GM12878 (cell line): ENCODE data around the gene COL4A2. TPM values are rescaled to one million over a fixed set of nuclear protein-coding genes. Genes with fewer than 3 reads are reported as not detected.

ENCODE experiments used
- ATAC-seq: fragments of 200-7000 bp; cut with Tn5 transposase; 3 replicates; pipeline ENCODE4 v1.9.1; 2020; ENCODE audit warnings: mild to moderate bottlenecking, moderate library complexity
- BruUV-seq: library from RNA; stranded (reverse); fragments of 400-500 nt; replicated peaks from 2 replicates; lab custom pipeline; 2021; lab: Mats Ljungman, UMichigan
- CTCF ChIA-PET: fragments of 300-600 bp; sonication (Branson Sonifier 250); formaldehyde crosslinking; extraction: SDS; loops from one replicate; lab custom pipeline; 2021; ENCODE audit warnings: inconsistent platforms; lab: Yijun Ruan, JAX
- POLR2A ChIA-PET: fragments of 350-600 bp; formaldehyde crosslinking; extraction: SDS; loops from one replicate; lab custom pipeline; 2021; ENCODE audit warnings: inconsistent platforms; lab: Charles Lee
- RAD21 ChIA-PET: fragments of 300-600 bp; sonication (Branson Sonifier 250); formaldehyde crosslinking; loops from one replicate; lab custom pipeline; 2023; ENCODE audit warnings: antibody characterized with exemption; ENCODE audit not compliant: unreplicated experiment; lab: Charles Lee
- SMC1A ChIA-PET: fragments of 300-600 bp; sonication (Branson Sonifier 250); formaldehyde crosslinking; loops from one replicate; lab custom pipeline; 2023; ENCODE audit not compliant: unreplicated experiment, uncharacterized antibody; lab: Charles Lee
- DNase-seq: peaks from one replicate; pipeline ENCODE4 v3.0.0-alpha.2; 2011; ENCODE audit warnings: low read depth, low spot score
- FAIRE-seq: peaks from 3 replicates; lab custom pipeline; 2011; peaks lifted over from hg19 to GRCh38; lab: Jason Lieb, UNC
- H2AFZ ChIP-seq: 2 replicates; pipeline ENCODE4 v1.6.0; 2011; ENCODE audit warnings: low read depth, low read length, control low read depth; ENCODE audit not compliant: control insufficient read depth
- H3K27ac ChIP-seq: 2 replicates; pipeline ENCODE4 v1.5.1; 2011; ENCODE audit warnings: control low read depth; ENCODE audit not compliant: control insufficient read depth, insufficient read depth
- H3K27me3 ChIP-seq, 2 experiments: replicated peaks in 1 of 2; 2 replicates each; pipeline versions ENCODE4 v1.6.0 to v1.6.1; 2011; ENCODE audit warnings: low read length in 1 of 2; ENCODE audit not compliant: control insufficient read depth in 2 of 2, insufficient read depth in 2 of 2
- H3K36me3 ChIP-seq, 2 experiments: 2 replicates each; pipeline ENCODE4 v1.5.1; 2011; ENCODE audit warnings: low read length in 1 of 2; ENCODE audit not compliant: control insufficient read depth in 2 of 2, insufficient read depth in 2 of 2
- H3K4me1 ChIP-seq: 2 replicates; pipeline ENCODE4 v1.6.1; 2011; ENCODE audit warnings: mild to moderate bottlenecking, low read length, moderate library complexity, mixed read lengths; ENCODE audit not compliant: control insufficient read depth, insufficient read depth
- H3K4me2 ChIP-seq: 2 replicates; pipeline ENCODE4 v1.6.0; 2011; ENCODE audit warnings: control low read depth; ENCODE audit not compliant: control insufficient read depth, insufficient read depth
- H3K4me3 ChIP-seq: fragments of 200-600 bp; sonication (generic); 2 replicates; pipeline ENCODE4 v1.5.1; 2016
- H3K79me2 ChIP-seq: 2 replicates; pipeline ENCODE4 v1.6.0; 2011; ENCODE audit warnings: low read length; ENCODE audit not compliant: control insufficient read depth, insufficient read depth
- H3K9ac ChIP-seq: 2 replicates; pipeline ENCODE4 v1.8.0; 2011; ENCODE audit warnings: low read length, control low read depth, mixed read lengths; ENCODE audit not compliant: control insufficient read depth, insufficient read depth
- H3K9me3 ChIP-seq: replicated peaks from 3 replicates; pipeline ENCODE4 v1.5.1; 2011; ENCODE audit warnings: mild to moderate bottlenecking, low read length; ENCODE audit not compliant: control insufficient read depth, insufficient read depth
- H4K20me1 ChIP-seq: 2 replicates; pipeline ENCODE4 v1.6.0; 2011; ENCODE audit not compliant: control insufficient read depth, insufficient read depth
- BACH1 ChIP-seq: fragments of 450-650 bp; IDR thresholded peaks from 2 replicates; pipeline ENCODE4 v1.6.1; 2017; ENCODE audit warnings: mild to moderate bottlenecking, borderline replicate concordance
- CHD1 ChIP-seq: IDR thresholded peaks from 2 replicates; pipeline ENCODE4 v1.6.1; 2012; ENCODE audit warnings: low read depth, low read length, improper control_type of control experiment
- ESRRA ChIP-seq: IDR thresholded peaks from 2 replicates; pipeline ENCODE4 v1.6.1; 2012; ENCODE audit warnings: mild to moderate bottlenecking, low read length, improper control_type of control experiment
- HDGF ChIP-seq: fragments of 450-650 bp; IDR thresholded peaks from 2 replicates; pipeline ENCODE4 v1.6.1; 2016; ENCODE audit warnings: antibody characterized with exemption
- MEF2A ChIP-seq: IDR thresholded peaks from 2 replicates; pipeline ENCODE4 v1.6.1; 2011; ENCODE audit warnings: low read depth, mild to moderate bottlenecking, low read length, moderate library complexity; ENCODE audit not compliant: insufficient read depth
- NBN ChIP-seq: fragments of 450-650 bp; IDR thresholded peaks from 2 replicates; pipeline ENCODE4 v1.6.1; 2016
- NR2C1 ChIP-seq: fragments of 450-650 bp; IDR thresholded peaks from 2 replicates; pipeline ENCODE4 v1.6.1; 2017; ENCODE audit warnings: antibody characterized with exemption, mild to moderate bottlenecking, moderate library complexity
- NR2F1 ChIP-seq: fragments of 450-650 bp; conservative IDR thresholded peaks from 2 replicates; pipeline ENCODE4 v1.6.1; 2017; ENCODE audit warnings: mild to moderate bottlenecking
- YY1 ChIP-seq: IDR thresholded peaks from 2 replicates; pipeline ENCODE4 v1.6.1; 2011; ENCODE audit warnings: low read depth, mild to moderate bottlenecking, low read length
- ZNF384 ChIP-seq: IDR thresholded peaks from 2 replicates; pipeline ENCODE4 v1.6.1; 2012; ENCODE audit warnings: low read depth, mild to moderate bottlenecking, low read length, improper control_type of control experiment, borderline replicate concordance
- WGBS: methylation state at CpG from one replicate; pipeline ENCODE4 v1.1.6; 2016; ENCODE audit warnings: low lambda C conversion rate; ENCODE audit not compliant: insufficient replicate concordance, insufficient coverage; ENCODE audit errors: missing lambda C conversion rate; 5-methylcytosine and 5-hydroxymethylcytosine counted together
- in situ Hi-C: fragments of 300-500 bp; cut with MboI; formaldehyde crosslinking; loops from 9 replicates; pipeline ENCODE4 v1.14.3; 2018; ENCODE audit warnings: mixed read lengths
- intact Hi-C: fragments of 100-400 bp; cut with micrococcal nuclease; formaldehyde crosslinking; loops from one replicate; pipeline ENCODE4 v1.14.2; 2022; ENCODE audit not compliant: unreplicated experiment
- polyA plus RNA-seq, 11 experiments: library from polyadenylated mRNA; depleted of rRNA in 4 of 11; unstranded in 6 of 11; stranded (reverse) in 5 of 11; fragments of >200 nt; fragmentation: Nextera tagmentation in 4 of 11; fragmentation: Illumina TruSeq in 1 of 11; extraction: Ambion mirVana in 4 of 11; extraction: Trizol in 1 of 11; gene quantifications; 1 replicate in 1 of 11; 2 replicates in 10 of 11; pipeline versions ENCODE4 v1.2.1 to v1.2.3, GENCODE V29; 2011 to 2016; ENCODE audit warnings: inconsistent platforms in 2 of 11, missing spikeins in 2 of 11, low read depth in 1 of 11
- total RNA-seq, 4 experiments: library from RNA; depleted of rRNA in 3 of 4; stranded (reverse); fragments of >200 nt in 3 of 4; fragmentation: Illumina TruSeq in 1 of 4; extraction: Trizol in 1 of 4; gene quantifications; 2 replicates each; pipeline versions ENCODE4 v1.2.1 to v1.2.3, GENCODE V29; 2013 to 2021
- TF ChIP-seq, protein P1 (sequence below): fragments of 150-350 bp; IDR thresholded peaks from 2 replicates; pipeline ENCODE4 v1.6.1; 2016; ENCODE audit warnings: low read depth, low read length
- TF ChIP-seq, protein P2 (sequence below): fragments of 450-650 bp; IDR thresholded peaks from 2 replicates; pipeline ENCODE4 v1.6.1; 2014; ENCODE audit warnings: mild to moderate bottlenecking
- TF ChIP-seq, protein P3 (sequence below): fragments of 450-650 bp; IDR thresholded peaks from 2 replicates; pipeline ENCODE4 v1.6.1; 2016; ENCODE audit warnings: mild to moderate bottlenecking
- TF ChIP-seq, protein P4 (sequence below): fragments of 450-650 bp; IDR thresholded peaks from 2 replicates; pipeline ENCODE4 v1.6.1; 2018; ENCODE audit warnings: borderline replicate concordance, mild to moderate bottlenecking; ENCODE audit not compliant: partially characterized antibody
- TF ChIP-seq, protein P5 (sequence below): IDR thresholded peaks from 2 replicates; pipeline ENCODE4 v1.6.1; 2012; ENCODE audit warnings: low read depth, low read length, improper control_type of control experiment

The COL4A2 gene
- total and polyA plus RNA-seq, 10 of the 15 experiments (the other 5 are each of a cell fraction or from before 2014, with no cell fraction given), result 0.16 to 1.6 (median 0.62) TPM; not detected in 3

DNA sequence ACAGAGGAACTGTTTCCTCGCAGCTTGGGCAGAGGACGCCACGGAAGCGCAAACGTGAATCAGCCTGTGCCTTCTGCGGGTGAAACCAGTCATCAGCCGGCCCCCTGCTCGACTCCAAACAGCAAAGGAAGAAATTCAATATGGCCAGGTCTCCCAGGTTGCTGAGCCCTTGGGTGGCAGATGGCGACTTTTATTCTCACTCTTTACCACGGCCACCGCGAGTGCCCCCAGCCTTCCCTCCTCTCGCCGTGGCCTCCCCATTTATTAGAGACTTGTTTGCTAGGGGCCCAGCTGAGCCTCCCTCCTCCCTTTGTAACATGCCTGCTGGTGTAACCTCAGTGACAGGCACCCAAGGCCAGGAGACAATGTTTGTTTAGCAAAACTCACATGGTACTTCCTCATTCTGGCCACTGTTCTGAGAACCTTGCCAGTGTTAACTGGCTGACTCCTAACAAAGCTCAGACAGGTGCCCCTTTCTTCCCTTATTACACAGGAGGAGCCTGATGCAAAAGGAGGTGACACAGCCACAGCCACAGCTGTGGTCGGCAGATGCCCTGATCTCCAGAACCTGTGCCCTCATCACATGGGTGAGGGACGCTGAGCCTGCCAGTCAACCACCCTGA, 248.6 kb downstream of the COL4A2 start:
- FAIRE-seq (peak; percentile 41), ATAC-seq (peak; percentile 75), DNase-seq (no peak)
- ChIA-PET CTCF (interaction anchor here (1.1 to 1.6 kb wide), 4 partner anchors 17 to 103 kb away, joined by 3 to 4 read pairs (median 3); no protein-coding TSS in a partner anchor), RAD21 (interaction anchor here (1.0 to 1.6 kb wide), 3 partner anchors 38 to 100 kb away, joined by 3 to 9 read pairs (median 3); no protein-coding TSS in a partner anchor), SMC1A (interaction anchor here (0.5 to 1.3 kb wide), 3 partner anchors 30 to 103 kb away, joined by 3 read pairs; no protein-coding TSS in a partner anchor), POLR2A (interaction anchor here (0.6 to 1.1 kb wide), 4 partner anchors 14 to 28 kb away, joined by 3 to 5 read pairs (median 4); no protein-coding TSS in a partner anchor)
- H4K20me1 ChIP-seq, result no peaks in the 10 kb centered on the region; the same call in 1 of the 2 replicates
- no peaks in the 10 kb centered on the region for H3K27me3 ChIP-seq
- no peaks in the 10 kb centered on the region; the same call in 1 of the 2 replicates for H3K4me1 ChIP-seq
- H3K9me3 ChIP-seq, result no peaks in the 10 kb centered on the region; the same call in 2 of the 3 replicates
- H2AFZ ChIP-seq, result no peak overlapping the region
- intact Hi-C loops, result loop anchor here (10.0 kb wide), 1 partner anchor 1391 kb away; no protein-coding TSS in a partner anchor
- no TSS peak for BruUV-seq
- 81% methylated on average over 16 of the region's 16 CpGs for WGBS
- in situ Hi-C loops, result no loop called here
- H3K36me3 ChIP-seq, result no peaks in the 10 kb centered on the region; a peak in 1 of 4 replicates
- no peak overlapping the region for H3K4me2 ChIP-seq
- H3K4me3 ChIP-seq, result no peak overlapping the region
- no peak overlapping the region for H3K27ac ChIP-seq
- H3K9ac ChIP-seq, result no peak overlapping the region
- no peaks in the 10 kb centered on the region for H3K79me2 ChIP-seq
- no peak for TF ChIP-seq NR2F1
- TF ChIP-seq MEF2A, result no peak
- TF ChIP-seq, protein P1, sequence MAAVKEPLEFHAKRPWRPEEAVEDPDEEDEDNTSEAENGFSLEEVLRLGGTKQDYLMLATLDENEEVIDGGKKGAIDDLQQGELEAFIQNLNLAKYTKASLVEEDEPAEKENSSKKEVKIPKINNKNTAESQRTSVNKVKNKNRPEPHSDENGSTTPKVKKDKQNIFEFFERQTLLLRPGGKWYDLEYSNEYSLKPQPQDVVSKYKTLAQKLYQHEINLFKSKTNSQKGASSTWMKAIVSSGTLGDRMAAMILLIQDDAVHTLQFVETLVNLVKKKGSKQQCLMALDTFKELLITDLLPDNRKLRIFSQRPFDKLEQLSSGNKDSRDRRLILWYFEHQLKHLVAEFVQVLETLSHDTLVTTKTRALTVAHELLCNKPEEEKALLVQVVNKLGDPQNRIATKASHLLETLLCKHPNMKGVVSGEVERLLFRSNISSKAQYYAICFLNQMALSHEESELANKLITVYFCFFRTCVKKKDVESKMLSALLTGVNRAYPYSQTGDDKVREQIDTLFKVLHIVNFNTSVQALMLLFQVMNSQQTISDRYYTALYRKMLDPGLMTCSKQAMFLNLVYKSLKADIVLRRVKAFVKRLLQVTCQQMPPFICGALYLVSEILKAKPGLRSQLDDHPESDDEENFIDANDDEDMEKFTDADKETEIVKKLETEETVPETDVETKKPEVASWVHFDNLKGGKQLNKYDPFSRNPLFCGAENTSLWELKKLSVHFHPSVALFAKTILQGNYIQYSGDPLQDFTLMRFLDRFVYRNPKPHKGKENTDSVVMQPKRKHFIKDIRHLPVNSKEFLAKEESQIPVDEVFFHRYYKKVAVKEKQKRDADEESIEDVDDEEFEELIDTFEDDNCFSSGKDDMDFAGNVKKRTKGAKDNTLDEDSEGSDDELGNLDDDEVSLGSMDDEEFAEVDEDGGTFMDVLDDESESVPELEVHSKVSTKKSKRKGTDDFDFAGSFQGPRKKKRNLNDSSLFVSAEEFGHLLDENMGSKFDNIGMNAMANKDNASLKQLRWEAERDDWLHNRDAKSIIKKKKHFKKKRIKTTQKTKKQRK, result no peak
- TF ChIP-seq BACH1, result no peak
- no peak for TF ChIP-seq NBN
- TF ChIP-seq CHD1, result no peak
- TF ChIP-seq, protein P2, sequence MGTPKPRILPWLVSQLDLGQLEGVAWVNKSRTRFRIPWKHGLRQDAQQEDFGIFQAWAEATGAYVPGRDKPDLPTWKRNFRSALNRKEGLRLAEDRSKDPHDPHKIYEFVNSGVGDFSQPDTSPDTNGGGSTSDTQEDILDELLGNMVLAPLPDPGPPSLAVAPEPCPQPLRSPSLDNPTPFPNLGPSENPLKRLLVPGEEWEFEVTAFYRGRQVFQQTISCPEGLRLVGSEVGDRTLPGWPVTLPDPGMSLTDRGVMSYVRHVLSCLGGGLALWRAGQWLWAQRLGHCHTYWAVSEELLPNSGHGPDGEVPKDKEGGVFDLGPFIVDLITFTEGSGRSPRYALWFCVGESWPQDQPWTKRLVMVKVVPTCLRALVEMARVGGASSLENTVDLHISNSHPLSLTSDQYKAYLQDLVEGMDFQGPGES, result no peak
- TF ChIP-seq ESRRA, result no peak
- TF ChIP-seq, protein P3, sequence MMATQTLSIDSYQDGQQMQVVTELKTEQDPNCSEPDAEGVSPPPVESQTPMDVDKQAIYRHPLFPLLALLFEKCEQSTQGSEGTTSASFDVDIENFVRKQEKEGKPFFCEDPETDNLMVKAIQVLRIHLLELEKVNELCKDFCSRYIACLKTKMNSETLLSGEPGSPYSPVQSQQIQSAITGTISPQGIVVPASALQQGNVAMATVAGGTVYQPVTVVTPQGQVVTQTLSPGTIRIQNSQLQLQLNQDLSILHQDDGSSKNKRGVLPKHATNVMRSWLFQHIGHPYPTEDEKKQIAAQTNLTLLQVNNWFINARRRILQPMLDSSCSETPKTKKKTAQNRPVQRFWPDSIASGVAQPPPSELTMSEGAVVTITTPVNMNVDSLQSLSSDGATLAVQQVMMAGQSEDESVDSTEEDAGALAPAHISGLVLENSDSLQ, result peak; percentile 47; the same call in 1 of the 2 replicates
- TF ChIP-seq, protein P4, sequence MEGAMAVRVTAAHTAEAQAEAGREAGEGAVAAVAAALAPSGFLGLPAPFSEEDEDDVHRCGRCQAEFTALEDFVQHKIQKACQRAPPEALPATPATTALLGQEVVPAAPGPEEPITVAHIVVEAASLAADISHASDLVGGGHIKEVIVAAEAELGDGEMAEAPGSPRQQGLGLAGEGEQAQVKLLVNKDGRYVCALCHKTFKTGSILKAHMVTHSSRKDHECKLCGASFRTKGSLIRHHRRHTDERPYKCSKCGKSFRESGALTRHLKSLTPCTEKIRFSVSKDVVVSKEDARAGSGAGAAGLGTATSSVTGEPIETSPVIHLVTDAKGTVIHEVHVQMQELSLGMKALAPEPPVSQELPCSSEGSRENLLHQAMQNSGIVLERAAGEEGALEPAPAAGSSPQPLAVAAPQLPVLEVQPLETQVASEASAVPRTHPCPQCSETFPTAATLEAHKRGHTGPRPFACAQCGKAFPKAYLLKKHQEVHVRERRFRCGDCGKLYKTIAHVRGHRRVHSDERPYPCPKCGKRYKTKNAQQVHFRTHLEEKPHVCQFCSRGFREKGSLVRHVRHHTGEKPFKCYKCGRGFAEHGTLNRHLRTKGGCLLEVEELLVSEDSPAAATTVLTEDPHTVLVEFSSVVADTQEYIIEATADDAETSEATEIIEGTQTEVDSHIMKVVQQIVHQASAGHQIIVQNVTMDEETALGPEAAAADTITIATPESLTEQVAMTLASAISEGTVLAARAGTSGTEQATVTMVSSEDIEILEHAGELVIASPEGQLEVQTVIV, result no peak
- TF ChIP-seq, protein P5, sequence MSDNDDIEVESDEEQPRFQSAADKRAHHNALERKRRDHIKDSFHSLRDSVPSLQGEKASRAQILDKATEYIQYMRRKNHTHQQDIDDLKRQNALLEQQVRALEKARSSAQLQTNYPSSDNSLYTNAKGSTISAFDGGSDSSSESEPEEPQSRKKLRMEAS, result no peak
- no peak for TF ChIP-seq HDGF
- TF ChIP-seq YY1, result no peak
- TF ChIP-seq ZNF384, result no peak
- no peak for TF ChIP-seq NR2C1
